Thyroid gland (tissue), 4 donors: ENCODE measurements around the gene MOSPD2.

Experiments used
- CTCF ChIP-seq, 6 experiments: fragments of 200-600 bp in 3 of 6; fragments of 450-650 bp in 3 of 6; sonication (generic) in 3 of 6; IDR thresholded peaks; one replicate each; pipeline ENCODE4 v1.5.1; 2016 to 2019; ENCODE audit warnings: antibody characterized with exemption in 6 of 6, mild to moderate bottlenecking in 2 of 6, inconsistent platforms in 1 of 6, moderate library complexity in 1 of 6
- POLR2A ChIP-seq, 2 donors: fragments of 450-650 bp; IDR thresholded peaks; one replicate each; pipeline ENCODE4 v1.6.1; 2017; ENCODE audit warnings: antibody characterized with exemption in 2 of 2, mild to moderate bottlenecking in 2 of 2, moderate library complexity in 1 of 2

- TF ChIP-seq CTCF (IDR thresholded peaks at IDR 0.05) = no peak
- no peak for TF ChIP-seq POLR2A (IDR thresholded peaks at IDR 0.05)
Observed at GRCh38 chrX:14913241-14913640, 40.0 kb downstream of the MOSPD2 start.
